BLaER1 treated with 17β-estradiol and CSF1 and Interleukin-3, amounts not matched to agents 10 nM and 100 nM (cell line): Measurements from ENCODE around the gene FAM181A.

Source experiments
- H3K27ac ChIP-seq, 11 experiments: shearing (Covaris generic); formaldehyde crosslinking; 2 replicates each; pipeline ENCODE4 v1.8.1; 2022
- H3K27me3 ChIP-seq, 11 experiments: shearing (Covaris generic); formaldehyde crosslinking; 2 replicates each; pipeline ENCODE4 v1.8.1; 2022
- H3K36me3 ChIP-seq, 11 experiments: shearing (Covaris generic); formaldehyde crosslinking; 2 replicates each; pipeline ENCODE4 v1.8.1; 2022
- H3K4me1 ChIP-seq, 10 experiments: shearing (Covaris generic); formaldehyde crosslinking; 2 replicates each; pipeline ENCODE4 v1.8.1; 2022
- H3K4me2 ChIP-seq, 11 experiments: shearing (Covaris generic); formaldehyde crosslinking; 2 replicates each; pipeline ENCODE4 v1.8.1; 2022
- H3K4me3 ChIP-seq, 10 experiments: shearing (Covaris generic); formaldehyde crosslinking; 2 replicates each; pipeline ENCODE4 v1.8.1; 2022
- H3K9ac ChIP-seq, 11 experiments: shearing (Covaris generic); formaldehyde crosslinking; 2 replicates each; pipeline ENCODE4 v1.8.1; 2022
- H3K9me3 ChIP-seq, 11 experiments: shearing (Covaris generic); formaldehyde crosslinking; replicated peaks in 1 of 11; 2 replicates each; pipeline ENCODE4 v1.8.1; 2022
- H4K20me1 ChIP-seq, 11 experiments: shearing (Covaris generic); formaldehyde crosslinking; 2 replicates each; pipeline ENCODE4 v1.8.1; 2022
- Cebpa-rat ChIP-seq, 11 experiments: shearing (Covaris generic); IDR thresholded peaks; 2 replicates each; pipeline ENCODE4 v1.8.1; 2022

The FAM181A gene

DNA sequence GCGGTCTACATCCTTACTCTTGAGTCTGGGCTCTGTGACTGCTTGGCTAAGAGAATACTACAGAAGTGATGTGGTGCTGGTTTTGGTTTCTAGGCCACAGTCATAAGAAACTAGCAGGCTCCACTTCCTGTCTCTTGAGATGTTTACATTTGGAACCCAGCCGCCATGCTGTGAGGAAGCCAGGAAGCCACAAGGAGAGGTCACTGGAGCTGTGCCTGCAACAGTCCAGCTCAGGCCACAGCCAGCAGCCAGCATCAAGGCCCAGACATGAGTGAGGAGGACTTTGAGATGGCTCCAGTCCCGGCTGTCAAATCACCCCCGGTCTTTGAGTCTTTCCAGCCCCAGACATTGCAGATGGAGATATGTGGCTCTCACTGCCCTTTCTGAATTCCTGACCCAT lies 12.9 kb upstream of the FAM181A start:
- Histone ChIP-seq H3K9ac (no peak overlapping the region), H3K27ac (no peak overlapping the region), H4K20me1 (no peaks in the 10 kb centered on the region), H3K27me3 (no peaks in the 10 kb centered on the region), H3K4me1 (no peaks in the 10 kb centered on the region), H3K4me2 (no peak overlapping the region), H3K9me3 (peaks cover under 1 to 26% (median 14%) of the 10 kb centered on the region in 11 experiments; a peak in 18 of 22 replicates), H3K36me3 (no peaks in the 10 kb centered on the region), H3K4me3 (no peak overlapping the region)
- no peak for TF ChIP-seq Cebpa-rat (IDR thresholded peaks at IDR 0.05)

DNA sequence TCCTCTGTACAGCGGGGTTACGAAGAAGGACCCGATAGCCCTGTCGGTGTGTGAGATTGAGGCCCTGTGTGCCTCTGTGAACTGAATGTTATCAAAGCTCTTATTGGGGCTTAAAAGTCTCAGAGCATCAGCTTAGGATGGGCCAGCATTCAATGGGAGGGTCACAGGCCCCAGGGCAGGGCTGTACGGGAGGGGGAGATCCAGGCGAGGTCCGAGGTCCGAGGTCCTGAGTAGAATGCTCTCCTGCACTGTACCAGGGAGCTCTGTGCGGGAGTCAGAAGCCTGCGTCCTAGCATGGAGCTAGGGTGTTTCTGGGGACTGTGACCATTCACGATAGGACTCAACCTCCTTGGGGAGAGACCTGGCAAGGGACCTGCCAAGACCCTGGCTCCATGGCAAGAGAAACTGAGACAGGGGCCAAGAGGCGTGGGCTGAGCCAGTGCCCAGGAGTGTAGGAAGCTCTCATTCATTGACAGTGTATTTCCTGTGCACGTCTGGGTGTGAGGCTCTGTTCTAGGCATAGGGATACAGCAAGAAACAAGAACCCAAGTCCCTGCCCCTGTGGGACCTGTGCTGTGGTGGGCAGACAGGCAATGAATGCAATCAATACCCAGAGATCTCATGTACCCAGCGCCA lies 12.0 kb upstream of the FAM181A start:
- no peak overlapping the region for H3K27ac ChIP-seq
- TF ChIP-seq Cebpa-rat (IDR thresholded peaks at IDR 0.05), result no peak

DNA sequence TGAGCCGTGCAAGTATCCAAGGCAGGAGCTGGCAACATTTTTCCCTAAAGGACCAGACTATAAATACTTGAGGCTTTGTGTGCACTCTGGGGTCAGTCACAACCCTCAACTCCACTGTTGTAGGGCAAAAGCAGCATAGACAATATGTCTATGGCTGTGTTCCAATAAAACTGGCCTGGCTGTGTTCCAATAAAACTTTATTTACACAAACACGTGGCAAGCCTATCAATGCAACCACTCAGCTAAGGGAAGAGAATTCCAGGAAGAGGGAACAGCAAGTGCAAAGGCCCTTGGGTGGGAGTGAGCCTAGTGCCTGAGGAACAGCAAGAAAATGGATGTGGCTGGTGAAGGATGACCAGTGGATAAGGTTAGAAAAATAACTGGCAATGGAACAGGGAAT lies 11.3 kb upstream of the FAM181A start:
- no peak overlapping the region for H3K4me2 ChIP-seq
- no peaks in the 10 kb centered on the region for H3K4me1 ChIP-seq
- H3K9me3 ChIP-seq, result peaks cover 6 to 30% (median 19%) of the 10 kb centered on the region in 11 experiments; a peak in 18 of 22 replicates
- no peak overlapping the region for H3K9ac ChIP-seq
- H3K36me3 ChIP-seq, result no peaks in the 10 kb centered on the region
- no peak overlapping the region for H3K4me3 ChIP-seq
- no peaks in the 10 kb centered on the region for H3K27me3 ChIP-seq
- H3K27ac ChIP-seq, result no peak overlapping the region
- H4K20me1 ChIP-seq, result no peaks in the 10 kb centered on the region
- no peak for TF ChIP-seq Cebpa-rat (IDR thresholded peaks at IDR 0.05)

More for the DNA sequence above, 12.0 kb upstream of the FAM181A start:
- H3K27me3 ChIP-seq, result no peaks in the 10 kb centered on the region
- H3K4me1 ChIP-seq, result no peaks in the 10 kb centered on the region
- no peaks in the 10 kb centered on the region for H4K20me1 ChIP-seq
- H3K4me2 ChIP-seq, result no peak overlapping the region
- H3K9ac ChIP-seq, result no peak overlapping the region
- H3K4me3 ChIP-seq, result no peak overlapping the region
- peaks cover 6 to 30% (median 19%) of the 10 kb centered on the region in 11 experiments; a peak in 18 of 22 replicates for H3K9me3 ChIP-seq
- H3K36me3 ChIP-seq, result no peaks in the 10 kb centered on the region

DNA sequence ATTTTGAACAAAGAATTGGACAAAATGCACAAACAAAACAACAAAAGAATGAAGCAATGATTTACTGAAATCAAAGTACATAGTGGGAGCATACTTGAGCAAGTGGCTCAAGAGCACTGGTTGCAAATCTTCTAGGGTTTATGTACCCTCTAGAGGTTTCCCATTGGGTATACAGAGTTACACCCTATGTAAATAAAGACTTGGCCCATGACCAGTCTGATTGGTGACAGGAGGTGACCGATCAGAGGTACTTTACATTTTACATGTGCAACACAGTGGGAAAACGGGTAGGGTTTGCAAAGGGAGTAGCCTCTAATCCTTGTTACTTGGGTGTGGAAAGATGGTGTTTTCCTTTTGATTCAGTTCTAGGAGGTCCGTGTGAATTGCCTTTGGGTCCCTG lies 10.6 kb upstream of the FAM181A start:
- Histone ChIP-seq H3K27me3 (no peaks in the 10 kb centered on the region), H3K4me1 (no peaks in the 10 kb centered on the region), H3K27ac (no peak overlapping the region), H3K4me3 (no peak overlapping the region), H3K9ac (no peak overlapping the region), H3K4me2 (no peak overlapping the region), H3K9me3 (peaks cover 6 to 30% (median 19%) of the 10 kb centered on the region in 11 experiments; a peak in 18 of 22 replicates), H3K36me3 (no peaks in the 10 kb centered on the region), H4K20me1 (no peaks in the 10 kb centered on the region)
- no peak for TF ChIP-seq Cebpa-rat (IDR thresholded peaks at IDR 0.05)

GRCh38 chr14:93917141-93917540 lies 10.0 kb upstream of the FAM181A start:
- H3K4me1 ChIP-seq, result no peaks in the 10 kb centered on the region
- no peak overlapping the region for H3K27ac ChIP-seq
- peaks cover 6 to 30% (median 19%) of the 10 kb centered on the region in 11 experiments; a peak in 18 of 22 replicates for H3K9me3 ChIP-seq
- no peak overlapping the region for H3K4me2 ChIP-seq
- no peak for TF ChIP-seq Cebpa-rat (IDR thresholded peaks at IDR 0.05)
- no peaks in the 10 kb centered on the region for H3K27me3 ChIP-seq
- H3K9ac ChIP-seq, result no peak overlapping the region
- no peak overlapping the region for H3K4me3 ChIP-seq
- no peaks in the 10 kb centered on the region for H3K36me3 ChIP-seq
- H4K20me1 ChIP-seq, result no peaks in the 10 kb centered on the region

DNA sequence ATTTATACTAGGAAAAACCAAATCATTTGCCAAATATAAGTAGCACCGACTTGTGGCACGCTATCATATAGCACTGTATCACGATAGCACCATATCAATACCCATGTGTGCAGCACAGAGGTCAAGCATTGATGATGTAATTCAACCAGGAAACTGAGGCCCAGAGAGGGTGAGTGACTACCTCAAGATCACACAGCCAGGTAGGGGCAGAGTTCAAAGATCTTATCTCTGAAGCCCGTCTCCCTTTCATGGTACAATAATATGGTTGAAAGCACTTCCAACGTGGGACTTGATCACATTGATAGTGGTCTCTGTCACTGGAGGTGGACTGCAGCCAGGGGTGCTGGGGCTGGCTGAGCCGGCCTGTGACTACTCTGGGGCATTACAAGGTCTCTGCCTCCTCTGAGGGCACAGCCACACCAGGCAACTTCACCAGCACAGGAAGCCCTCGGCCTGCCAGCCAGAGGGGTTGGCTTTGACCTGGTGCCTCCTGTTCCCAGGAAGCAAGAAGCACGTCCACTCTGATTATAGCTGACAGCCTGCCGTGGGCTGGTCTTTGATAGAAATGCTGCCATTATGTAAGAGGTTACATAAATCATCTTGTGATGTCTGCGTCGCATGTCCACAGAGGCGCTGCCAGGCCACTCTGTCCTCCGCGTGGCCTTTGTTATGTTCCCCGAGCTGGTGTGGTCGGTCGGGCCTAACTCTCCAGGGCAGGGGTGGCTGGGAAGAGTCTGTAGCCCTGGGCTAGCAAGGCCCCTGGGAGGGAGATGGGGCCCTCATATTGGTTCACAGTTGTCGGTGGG lies 5.9 kb upstream of the FAM181A start:
- H3K27me3 ChIP-seq, result no peaks in the 10 kb centered on the region
- 0 out of 22 replicates have a peak, but pooled peaks cover 0 to 3% (median 0%) of the 10 kb centered on the region in 11 experiments for H4K20me1 ChIP-seq
- TF ChIP-seq Cebpa-rat (IDR thresholded peaks at IDR 0.05), result no peak
- no peak overlapping the region for H3K9ac ChIP-seq
- H3K4me3 ChIP-seq, result no peak overlapping the region
- no peak overlapping the region for H3K27ac ChIP-seq
- no peak overlapping the region for H3K4me2 ChIP-seq
- H3K4me1 ChIP-seq, result peaks cover 0 to 9% (median 0%) of the 10 kb centered on the region in 10 experiments; a peak in 5 of 20 replicates
- no peaks in the 10 kb centered on the region for H3K36me3 ChIP-seq
- H3K9me3 ChIP-seq, result peaks cover 3 to 14% (median 8%) of the 10 kb centered on the region in 11 experiments; a peak in 14 of 22 replicates

GRCh38 chr14:93923626-93924025 lies 3.5 kb upstream of the FAM181A start:
- Histone ChIP-seq H3K9ac (no peak overlapping the region), H4K20me1 (0 out of 22 replicates have a peak, but pooled peaks cover 0 to 4% (median 0%) of the 10 kb centered on the region in 11 experiments), H3K4me2 (peak overlapping the region in 3 of 11 experiments; percentile 12 to 26 (median 19); a peak in 3 of 22 replicates), H3K4me3 (no peak overlapping the region), H3K4me1 (peaks cover 0 to 9% (median 0%) of the 10 kb centered on the region in 10 experiments; a peak in 5 of 20 replicates), H3K36me3 (no peaks in the 10 kb centered on the region), H3K27ac (no peak overlapping the region), H3K27me3 (no peaks in the 10 kb centered on the region), H3K9me3 (peaks cover 3 to 13% (median 8%) of the 10 kb centered on the region in 11 experiments; a peak in 14 of 22 replicates)
- no peak for TF ChIP-seq Cebpa-rat (IDR thresholded peaks at IDR 0.05)

DNA sequence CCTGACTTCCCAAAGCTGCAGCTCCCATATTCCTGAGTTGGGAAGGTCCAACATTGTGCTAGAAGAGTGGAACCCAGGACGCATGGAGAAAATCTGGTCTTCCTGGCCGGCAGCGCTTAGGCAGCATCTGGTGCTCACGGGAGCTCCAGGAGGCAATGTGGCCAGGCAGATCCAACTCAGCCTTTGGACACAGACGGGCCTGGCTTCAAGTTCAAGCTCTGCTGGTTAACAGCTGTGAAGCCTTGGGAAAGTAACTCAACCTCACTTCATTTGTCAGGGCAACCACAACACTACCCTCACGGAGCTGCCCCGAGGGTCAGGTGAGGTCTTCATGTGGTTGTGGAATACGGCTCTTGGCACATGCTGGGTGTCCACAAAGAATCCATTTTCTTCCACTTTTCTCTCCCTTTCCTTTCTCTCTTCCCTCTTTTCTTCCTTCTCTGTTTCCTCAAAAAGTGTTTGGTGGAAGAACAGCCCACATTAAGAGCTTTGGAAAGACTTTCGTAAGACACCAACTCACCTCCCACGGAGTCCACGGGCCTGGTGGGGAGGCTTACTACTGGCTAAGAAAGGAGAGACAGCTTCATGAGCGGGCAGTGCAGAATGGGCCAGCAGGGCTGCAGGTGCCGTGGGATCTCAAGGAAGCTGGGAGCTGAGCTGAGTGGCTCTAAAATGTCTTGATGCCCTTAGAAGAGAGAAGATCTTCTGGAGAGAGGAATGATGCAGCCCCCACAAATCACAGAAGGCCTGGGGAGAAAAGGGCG lies 2.4 kb upstream of the FAM181A start:
- Histone ChIP-seq H4K20me1 (peaks cover 0 to 8% (median 0%) of the 10 kb centered on the region in 11 experiments; a peak in 2 of 22 replicates), H3K27ac (no peak overlapping the region), H3K9ac (no peak overlapping the region), H3K36me3 (no peaks in the 10 kb centered on the region), H3K4me2 (no peak overlapping the region), H3K4me1 (peaks cover 0 to 9% (median 0%) of the 10 kb centered on the region in 10 experiments; a peak in 5 of 20 replicates), H3K9me3 (peaks cover 0 to 1% (median 0%) of the 10 kb centered on the region in 11 experiments; a peak in 2 of 22 replicates), H3K27me3 (no peaks in the 10 kb centered on the region), H3K4me3 (no peak overlapping the region)
- TF ChIP-seq Cebpa-rat (IDR thresholded peaks at IDR 0.05), result no peak
